EL (cell line): ENCODE measurements around the gene TMEM132D.

Source experiments
- DNase-seq: peaks from one replicate; pipeline ENCODE4 v3.0.0-alpha.2; 2016

Gene TMEM132D

GRCh38 chr12:129825316-129825715, 78.5 kb downstream of the TMEM132D start:
- DNase-seq = no peak

DNA sequence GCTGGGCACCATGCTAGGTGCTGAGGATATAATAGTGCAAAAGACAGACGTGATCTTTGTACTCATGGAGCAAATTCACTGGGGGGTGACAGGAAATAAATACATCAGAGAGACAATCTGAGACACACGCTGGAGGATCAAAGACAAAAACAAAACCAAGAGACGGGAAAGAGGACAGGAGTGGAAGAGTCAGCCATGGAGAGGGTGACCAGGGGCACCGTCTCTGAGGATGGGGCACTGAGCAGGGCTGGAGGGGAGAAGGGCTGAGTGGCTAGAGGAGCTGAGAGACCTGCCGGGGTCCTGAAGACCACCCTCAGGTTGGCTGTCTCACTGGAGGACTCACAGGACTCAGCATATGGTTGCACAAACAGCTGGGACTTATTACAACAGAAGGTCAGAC, 81.9 kb downstream of the TMEM132D start:
- no peak for DNase-seq

- DNase-seq = no peak
These were observed 84.4 kb downstream of the TMEM132D start for GRCh38 chr12:129819391-129819790.

- DNase-seq = no peak
These were observed 88.0 kb downstream of the TMEM132D start for GRCh38 chr12:129815846-129816245.

- DNase-seq = no peak
These were observed 91.9 kb downstream of the TMEM132D start for GRCh38 chr12:129811963-129812362.

DNA sequence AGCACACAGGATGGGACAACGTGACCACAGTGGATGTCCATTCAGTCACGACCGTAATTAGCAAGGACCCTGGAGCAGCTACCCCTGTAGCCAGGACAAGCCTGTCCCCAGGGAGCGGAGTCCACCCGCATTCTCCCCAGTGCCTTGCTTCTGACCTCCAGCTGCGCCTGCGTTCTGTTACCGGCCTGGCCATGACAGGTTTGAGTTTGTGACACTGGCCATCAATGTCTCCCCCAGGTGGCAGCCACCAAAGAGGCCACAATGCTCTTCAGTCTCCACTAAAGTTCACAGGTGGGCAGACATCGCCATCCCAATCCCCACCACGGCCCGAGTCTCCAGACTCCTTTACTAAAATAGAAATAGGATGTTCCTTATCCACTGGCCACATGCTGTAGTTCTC, 96.7 kb downstream of the TMEM132D start:
- no peak for DNase-seq

- DNase-seq = no peak
These were observed 112.4 kb downstream of the TMEM132D start for GRCh38 chr12:129791396-129791795.

- DNase-seq = no peak
These were observed 112.9 kb downstream of the TMEM132D start for GRCh38 chr12:129790930-129791329.

DNA sequence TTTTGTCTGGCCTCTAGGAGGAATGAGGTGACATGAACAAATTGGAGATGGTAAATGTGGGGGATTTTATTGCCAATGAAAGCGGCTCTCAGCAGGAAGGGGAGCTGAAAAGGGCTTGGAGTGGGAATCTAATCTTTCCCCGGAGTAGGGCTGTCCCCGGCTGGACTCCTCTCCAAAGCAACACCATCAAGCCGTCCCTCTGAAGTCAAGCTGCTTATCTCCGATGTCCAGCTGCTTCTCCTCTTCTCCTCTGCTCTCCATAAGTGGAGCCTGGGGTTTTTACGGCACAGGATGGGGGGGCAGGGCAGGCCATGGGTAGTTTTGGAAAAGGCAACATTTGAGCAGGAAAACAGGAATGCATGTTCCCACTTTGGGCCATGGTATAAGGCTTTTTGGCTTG, 113.5 kb downstream of the TMEM132D start:
- DNase-seq = no peak

GRCh38 chr12:129789921-129790320, 113.9 kb downstream of the TMEM132D start:
- no peak for DNase-seq

DNA sequence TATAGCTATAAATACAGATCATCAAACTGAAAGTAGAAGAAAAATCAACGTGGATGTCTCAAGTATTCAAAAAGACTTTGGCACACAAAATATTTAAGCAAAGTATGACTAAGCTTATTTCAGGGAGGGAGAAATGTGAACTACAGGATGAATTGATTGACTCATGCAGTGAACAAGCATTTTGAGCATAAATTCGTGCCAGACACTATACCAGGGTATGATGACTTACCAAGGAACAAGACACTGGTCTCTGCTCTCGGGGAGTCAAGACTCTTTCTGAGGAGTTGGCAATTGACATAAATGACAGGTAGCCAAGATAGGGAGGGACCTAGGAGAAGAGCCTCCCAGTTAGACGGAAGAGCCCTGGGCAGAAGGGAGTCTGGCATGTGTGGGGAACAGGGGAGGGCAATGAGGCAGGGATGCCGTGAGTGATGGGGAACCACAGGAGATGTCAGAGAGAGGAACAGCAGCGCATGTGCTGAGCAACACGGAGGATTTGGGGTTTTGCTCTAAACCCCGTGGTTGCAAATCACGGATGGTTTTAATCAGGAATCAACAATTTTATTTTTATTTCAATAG, 115.2 kb downstream of the TMEM132D start:
- no peak for DNase-seq

- DNase-seq = no peak
These were observed 123.8 kb downstream of the TMEM132D start for GRCh38 chr12:129779989-129780388.

DNA sequence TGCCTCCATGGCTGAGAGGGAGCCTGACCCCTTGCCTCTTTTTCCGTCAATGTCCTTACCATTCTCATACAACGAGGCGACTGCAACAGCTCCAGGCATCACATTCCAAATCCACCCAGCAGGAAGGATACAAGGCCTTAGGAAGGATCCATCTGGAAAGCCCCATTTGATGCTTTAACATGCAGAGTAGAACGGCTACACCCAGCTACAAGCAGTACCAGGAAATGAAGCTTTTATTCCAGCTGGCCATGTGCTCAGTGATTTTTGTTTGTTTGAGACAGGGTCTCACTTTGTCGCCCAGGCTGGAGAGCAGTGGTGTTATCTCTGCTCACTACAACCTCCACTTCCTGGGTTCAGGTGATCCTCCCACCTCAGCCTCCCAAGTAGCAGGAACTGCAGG, 124.8 kb downstream of the TMEM132D start:
- no peak for DNase-seq

- DNase-seq = no peak
These were observed 126.7 kb downstream of the TMEM132D start for GRCh38 chr12:129776977-129777667.

- no peak for DNase-seq
These were observed 131.0 kb downstream of the TMEM132D start for GRCh38 chr12:129772501-129773493.

GRCh38 chr12:129771238-129771637, 132.6 kb downstream of the TMEM132D start:
- DNase-seq = no peak

DNA sequence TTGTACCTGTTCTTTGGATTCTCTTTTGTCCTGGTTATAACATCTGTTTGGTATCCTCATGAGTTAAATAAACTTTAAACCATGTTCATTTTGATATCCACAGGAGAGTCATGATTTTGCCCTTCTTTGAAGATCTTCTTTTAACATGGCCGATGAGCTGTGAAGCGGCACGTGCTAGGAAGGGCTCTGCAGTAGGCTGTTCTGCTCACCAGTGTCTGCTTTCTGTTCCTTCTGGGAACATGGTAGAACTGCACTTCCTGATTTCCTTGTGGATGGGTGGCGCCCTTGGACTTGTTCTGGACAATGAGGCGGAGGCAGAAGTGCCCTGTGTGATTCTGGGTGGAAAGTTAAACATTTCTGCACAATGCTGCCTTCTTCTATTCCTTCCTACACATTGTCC, 138.1 kb downstream of the TMEM132D start:
- no peak for DNase-seq

DNA sequence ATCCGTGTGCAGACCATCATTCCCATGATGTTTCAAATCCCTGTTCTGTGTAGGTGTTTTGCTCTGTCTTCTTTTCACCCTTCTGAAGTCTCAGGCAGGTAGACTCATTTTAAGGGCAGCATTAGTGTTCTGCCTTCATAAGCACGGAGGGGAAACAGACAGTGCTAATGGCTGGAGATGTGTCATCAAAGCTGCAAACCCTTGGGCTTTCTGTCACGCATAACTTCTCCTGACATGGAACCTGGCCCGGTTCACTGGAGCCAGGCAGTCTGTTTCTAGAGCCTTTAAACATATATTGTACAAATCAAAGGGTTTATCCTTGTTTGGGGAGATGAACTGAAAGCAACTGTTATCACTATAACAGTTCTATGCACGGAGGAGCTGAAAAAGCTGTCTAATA, 141.4 kb downstream of the TMEM132D start:
- no peak for DNase-seq

- DNase-seq = no peak
These were observed 150.2 kb downstream of the TMEM132D start for GRCh38 chr12:129753586-129753985.

DNA sequence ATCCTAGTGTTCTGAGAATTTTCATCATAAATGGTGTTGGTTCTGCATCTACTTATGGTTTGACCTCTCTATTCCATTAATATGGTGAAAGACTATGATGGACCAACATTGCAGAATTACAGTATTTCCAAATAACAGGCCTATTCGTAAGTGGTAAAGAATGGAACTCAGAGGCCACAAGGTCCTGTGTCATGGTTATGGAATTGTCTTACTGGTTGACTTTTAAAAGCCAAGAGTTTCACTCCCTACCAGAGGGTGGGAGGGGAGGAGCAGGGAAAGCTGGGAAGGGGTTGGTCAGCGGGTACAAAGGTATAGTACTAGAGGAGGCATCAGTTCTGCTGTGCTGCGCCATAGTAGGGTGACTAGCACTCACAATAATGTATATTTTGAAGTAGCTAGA, 153.4 kb downstream of the TMEM132D start:
- no peak for DNase-seq

DNA sequence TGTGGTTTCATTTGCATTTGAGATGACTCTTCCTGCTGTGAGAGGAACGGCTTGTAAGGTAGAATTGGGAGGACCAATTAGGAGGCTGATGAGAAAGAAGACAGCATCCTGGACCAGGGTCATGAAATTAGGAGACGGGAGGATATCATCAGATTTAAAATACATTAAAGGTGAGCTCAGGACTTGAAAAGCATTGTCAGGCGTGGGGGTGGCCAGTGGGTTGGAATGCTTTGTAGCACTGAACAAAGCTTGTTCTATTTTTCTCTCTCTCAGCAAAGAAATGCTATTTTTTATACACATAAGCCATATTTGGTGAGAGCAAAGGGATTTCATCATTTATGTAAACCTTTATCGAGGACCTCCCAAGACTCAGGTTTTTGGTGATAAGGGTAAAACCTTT, 157.5 kb downstream of the TMEM132D start:
- DNase-seq = no peak

GRCh38 chr12:129729170-129729569, 174.7 kb downstream of the TMEM132D start:
- no peak for DNase-seq

DNA sequence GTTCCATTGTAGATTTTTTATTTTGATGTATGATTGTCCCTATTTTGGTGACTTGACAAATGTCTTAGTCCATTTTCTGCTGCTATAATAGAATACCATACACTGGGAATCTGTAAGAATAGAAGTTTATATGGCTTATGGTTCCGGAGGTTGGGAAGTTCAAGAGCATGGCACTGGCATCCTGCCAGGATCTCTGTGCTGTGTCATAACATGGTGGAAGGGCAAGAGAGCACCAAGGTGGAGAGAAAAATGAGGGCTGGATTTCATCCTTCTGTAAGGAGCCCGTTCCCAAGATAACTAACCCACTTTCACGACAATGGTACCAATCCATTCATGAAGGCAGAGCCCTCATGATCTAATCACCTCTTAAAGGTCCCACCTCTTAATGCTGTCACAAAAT, 176.7 kb downstream of the TMEM132D start:
- DNase-seq = no peak

GRCh38 chr12:129723260-129723659, 180.6 kb downstream of the TMEM132D start:
- no peak for DNase-seq
